Testis (tissue), 3 donors: Measurements from ENCODE around the gene APAF1. TPM values are rescaled to one million over a fixed set of nuclear protein-coding genes. Genes with fewer than 3 reads are reported as not detected.

Experiments used
- DNase-seq: peaks from one replicate; pipeline ENCODE4 v3.0.0-alpha.2; 2019
- H3K27ac ChIP-seq, 2 donors: fragments of 200-600 bp; sonication (generic); one replicate each; pipeline ENCODE4 v1.5.1; 2019
- H3K27me3 ChIP-seq: fragments of 200-600 bp; sonication (generic); one replicate; pipeline ENCODE4 v1.5.1; 2019
- H3K36me3 ChIP-seq: fragments of 200-600 bp; sonication (generic); one replicate; pipeline ENCODE4 v1.5.1; 2017; ENCODE audit warnings: low read depth; ENCODE audit errors: missing control alignments
- H3K4me1 ChIP-seq: fragments of 200-600 bp; sonication (generic); one replicate; pipeline ENCODE4 v1.5.1; 2019
- H3K4me3 ChIP-seq, 2 donors: fragments of 200-600 bp; sonication (generic); one replicate each; pipeline ENCODE4 v1.5.1; 2017 to 2019
- H3K9me3 ChIP-seq: fragments of 200-600 bp; sonication (generic); one replicate; pipeline ENCODE4 v1.5.1; 2017
- POLR2A ChIP-seq: fragments of 450-650 bp; IDR thresholded peaks from one replicate; pipeline ENCODE4 v1.6.1; 2017; ENCODE audit warnings: antibody characterized with exemption, mild to moderate bottlenecking, moderate library complexity
- WGBS, 2 donors: methylation state at CpG; one replicate each; pipeline ENCODE4 v1.1.5; 2018; 5-methylcytosine and 5-hydroxymethylcytosine counted together
- intact Hi-C: fragments of 100-400 bp; cut with DNase I; formaldehyde crosslinking; loops from one replicate; pipeline ENCODE4 v1.15.1; 2023; ENCODE audit warnings: low total_unique reads
- polyA plus RNA-seq: library from polyadenylated mRNA; stranded (reverse); fragments of 350-450 nt; fragmentation: Illumina TruSeq; extraction: RNeasy Lipid Tissue Mini Kit (QIAGEN cat#74804); gene quantifications from one replicate; pipeline ENCODE4 v1.2.3, GENCODE V29; 2014; ENCODE audit warnings: low read depth, low replicate concordance; ENCODE audit not compliant: insufficient read depth
- total RNA-seq, 2 donors: library from RNA; depleted of rRNA; stranded (reverse); fragments of >200 nt; gene quantifications; one replicate each; pipeline ENCODE4 v1.2.3, GENCODE V29; 2016
- TF ChIP-seq, protein P1 (sequence below), 3 experiments: fragments of 450-650 bp in 2 of 3; fragments of 200-600 bp in 1 of 3; sonication (generic) in 1 of 3; IDR thresholded peaks; one replicate each; pipeline ENCODE4 v1.5.1; 2016 to 2019; ENCODE audit warnings: antibody characterized with exemption in 3 of 3, mild to moderate bottlenecking in 2 of 3, moderate library complexity in 1 of 3

Gene APAF1
- total and polyA plus RNA-seq, 3 donors from 2014 or later = 5.8 to 11.1 (median 10.6) TPM

DNA sequence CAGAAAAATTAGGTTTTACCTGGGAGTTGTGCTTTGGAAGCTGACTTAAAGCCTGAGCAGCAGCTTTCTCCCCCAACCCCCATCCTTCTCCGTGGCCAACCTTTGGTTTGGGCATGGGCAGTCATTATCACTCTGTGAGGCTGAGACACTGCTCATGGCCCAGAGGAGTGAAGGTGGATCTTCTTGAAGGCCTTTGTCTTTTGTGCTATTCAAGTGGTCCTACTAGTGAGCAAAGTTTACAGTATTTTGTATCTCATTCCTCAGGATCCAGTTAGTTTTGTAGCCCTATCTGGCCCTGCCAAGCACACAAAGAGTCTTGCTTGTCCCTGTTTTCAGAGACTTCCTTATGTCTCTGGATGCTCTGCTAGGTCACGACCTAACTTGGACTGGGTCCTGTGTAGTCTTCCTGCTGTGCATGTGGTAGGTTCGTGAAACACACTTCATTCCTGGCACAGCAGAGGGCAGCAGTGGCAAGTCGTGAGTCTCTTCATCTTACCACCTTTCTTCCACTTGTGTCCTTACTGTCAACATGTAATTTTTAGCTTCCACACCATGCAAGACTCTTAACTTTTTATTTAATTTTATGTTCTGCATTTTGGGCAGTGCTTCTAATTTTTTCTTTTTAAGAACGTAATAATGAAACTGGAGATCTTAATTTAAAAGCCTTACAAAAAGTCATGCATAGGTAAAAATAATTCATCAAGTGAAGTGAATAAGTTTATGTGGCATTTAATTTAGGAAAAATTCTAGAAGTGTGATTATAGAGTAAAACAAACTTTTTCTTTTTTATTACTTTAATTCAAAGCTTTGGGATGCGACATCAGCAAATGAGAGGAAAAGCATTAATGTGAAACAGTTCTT lies 53.7 kb downstream of the APAF1 start:
- peak; percentile 75 for DNase-seq
- Histone ChIP-seq H3K4me3 (no peak overlapping the region), H3K27ac (peak overlapping the region in 1 of 2 donors; percentile 9), H3K27me3 (no peaks in the 10 kb centered on the region), H3K36me3 (no peaks in the 10 kb centered on the region), H3K9me3 (no peaks in the 10 kb centered on the region), H3K4me1 (no peaks in the 10 kb centered on the region)
- TF ChIP-seq, protein P1, sequence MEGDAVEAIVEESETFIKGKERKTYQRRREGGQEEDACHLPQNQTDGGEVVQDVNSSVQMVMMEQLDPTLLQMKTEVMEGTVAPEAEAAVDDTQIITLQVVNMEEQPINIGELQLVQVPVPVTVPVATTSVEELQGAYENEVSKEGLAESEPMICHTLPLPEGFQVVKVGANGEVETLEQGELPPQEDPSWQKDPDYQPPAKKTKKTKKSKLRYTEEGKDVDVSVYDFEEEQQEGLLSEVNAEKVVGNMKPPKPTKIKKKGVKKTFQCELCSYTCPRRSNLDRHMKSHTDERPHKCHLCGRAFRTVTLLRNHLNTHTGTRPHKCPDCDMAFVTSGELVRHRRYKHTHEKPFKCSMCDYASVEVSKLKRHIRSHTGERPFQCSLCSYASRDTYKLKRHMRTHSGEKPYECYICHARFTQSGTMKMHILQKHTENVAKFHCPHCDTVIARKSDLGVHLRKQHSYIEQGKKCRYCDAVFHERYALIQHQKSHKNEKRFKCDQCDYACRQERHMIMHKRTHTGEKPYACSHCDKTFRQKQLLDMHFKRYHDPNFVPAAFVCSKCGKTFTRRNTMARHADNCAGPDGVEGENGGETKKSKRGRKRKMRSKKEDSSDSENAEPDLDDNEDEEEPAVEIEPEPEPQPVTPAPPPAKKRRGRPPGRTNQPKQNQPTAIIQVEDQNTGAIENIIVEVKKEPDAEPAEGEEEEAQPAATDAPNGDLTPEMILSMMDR (IDR thresholded peaks at IDR 0.05) = peak in 1 of 3 experiments; percentile 28
- no peak for TF ChIP-seq POLR2A
- intact Hi-C loops = no loop called here
- WGBS, 2 donors = 33 to 37% methylated on average over 5 to 6 of the region's 6 CpGs

DNA sequence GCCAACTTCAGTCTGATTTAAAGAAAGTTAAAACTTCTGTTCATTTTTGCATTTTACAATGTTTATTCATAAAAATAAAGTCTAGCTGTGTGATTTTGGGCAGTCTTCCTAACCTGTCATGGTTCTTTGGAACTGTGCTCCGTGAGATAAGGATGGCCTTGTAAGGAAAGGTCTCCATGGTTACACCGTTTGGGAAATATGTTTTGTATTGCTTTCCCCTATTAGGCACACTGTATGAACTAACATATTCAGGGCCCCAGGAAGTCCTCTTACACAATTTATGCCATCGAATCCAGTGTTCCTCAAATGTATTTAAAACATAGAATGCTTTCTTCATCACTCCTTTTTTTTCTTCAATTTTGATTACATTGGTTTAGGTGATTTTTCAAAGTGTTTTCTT lies 54.5 kb downstream of the APAF1 start:
- WGBS, 2 donors = 37 to 42% methylated on average over 3 of the region's 3 CpGs
- Histone ChIP-seq H3K9me3 (no peaks in the 10 kb centered on the region), H3K27me3 (no peaks in the 10 kb centered on the region), H3K4me3 (no peak overlapping the region), H3K36me3 (no peaks in the 10 kb centered on the region), H3K27ac (peak overlapping the region in 1 of 2 donors; percentile 9), H3K4me1 (no peaks in the 10 kb centered on the region)
- no peak for DNase-seq
- intact Hi-C loops = no loop called here
- no peak for TF ChIP-seq POLR2A
- TF ChIP-seq, protein P1 (IDR thresholded peaks at IDR 0.05) = no peak

DNA sequence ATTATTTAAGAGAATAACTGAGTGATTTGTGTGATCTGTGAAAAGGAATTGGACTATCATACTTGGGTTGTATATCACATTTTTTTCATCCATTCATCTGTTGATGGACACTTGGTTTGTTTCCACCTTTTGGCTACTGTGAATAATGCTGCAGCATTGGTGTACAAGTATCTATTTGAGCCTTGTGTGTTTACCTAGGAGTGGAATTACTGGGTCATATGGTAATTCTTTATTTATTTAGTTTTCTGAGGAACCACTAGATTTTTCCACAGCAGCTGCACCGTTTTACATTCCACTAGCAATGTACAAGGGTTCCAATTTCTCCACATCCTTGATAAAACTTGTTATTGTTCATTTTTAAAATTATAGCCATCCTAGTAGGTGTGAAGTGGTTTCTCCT lies 56.1 kb downstream of the APAF1 start:
- Histone ChIP-seq H3K9me3 (no peaks in the 10 kb centered on the region), H3K27ac (no peak overlapping the region), H3K4me1 (no peaks in the 10 kb centered on the region), H3K36me3 (no peaks in the 10 kb centered on the region), H3K27me3 (no peaks in the 10 kb centered on the region), H3K4me3 (no peak overlapping the region)
- 36 to 50% methylated on average over 1 of the region's 1 CpG for WGBS, 2 donors
- no peak for DNase-seq
- intact Hi-C loops = no loop called here
- TF ChIP-seq POLR2A = no peak
- TF ChIP-seq, protein P1 (IDR thresholded peaks at IDR 0.05) = no peak

DNA sequence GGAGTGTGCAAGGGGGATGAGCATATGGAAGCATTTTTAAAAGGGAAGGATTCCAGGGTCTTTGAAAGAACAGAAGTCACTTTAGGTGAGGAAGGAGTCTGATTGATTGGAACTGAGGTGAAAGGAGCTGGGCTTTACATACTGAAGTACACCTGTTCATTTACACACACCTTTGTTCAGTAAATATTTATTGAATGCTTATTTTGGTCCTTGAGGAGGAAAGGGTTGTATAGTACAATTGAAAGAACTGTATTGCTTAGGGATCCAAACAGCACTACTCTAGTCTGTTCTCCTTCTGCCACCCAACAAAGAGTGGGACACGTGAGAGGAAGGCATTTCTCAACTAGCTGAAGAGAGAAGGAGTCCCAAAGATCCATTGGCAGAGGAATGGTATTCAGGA lies 63.9 kb downstream of the APAF1 start:
- TF ChIP-seq, protein P1 (IDR thresholded peaks at IDR 0.05) = no peak
- TF ChIP-seq POLR2A = no peak
- DNase-seq = no peak
- H3K4me3 ChIP-seq = no peak overlapping the region
- 92 to 100% methylated on average over 1 of the region's 1 CpG for WGBS, 2 donors
- intact Hi-C loops = no loop called here
- H3K4me1 ChIP-seq = no peaks in the 10 kb centered on the region
- H3K27me3 ChIP-seq = no peaks in the 10 kb centered on the region
- no peak overlapping the region for H3K27ac ChIP-seq
- H3K36me3 ChIP-seq = no peaks in the 10 kb centered on the region
- H3K9me3 ChIP-seq = no peaks in the 10 kb centered on the region

DNA sequence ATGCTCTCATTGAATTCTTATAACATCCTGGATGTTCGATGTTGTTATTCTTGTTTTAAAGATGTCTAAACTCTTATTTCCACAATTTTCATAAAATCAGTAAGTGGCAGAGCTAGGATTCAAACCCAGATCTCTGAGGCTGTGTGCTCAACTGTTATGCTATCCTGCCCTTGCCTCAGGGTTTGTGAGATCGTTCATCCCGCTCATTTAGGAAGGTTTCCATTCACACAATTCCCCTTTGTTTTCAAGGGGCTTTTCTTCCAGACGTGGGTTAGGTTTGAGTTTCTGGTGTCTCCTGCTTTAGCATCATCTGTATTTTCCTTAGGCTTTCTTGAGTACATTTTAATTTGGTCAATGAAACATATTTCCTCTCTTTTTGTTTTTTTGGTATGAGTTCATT lies 69.3 kb downstream of the APAF1 start:
- intact Hi-C loops = no loop called here
- 84 to 90% methylated on average over 4 of the region's 4 CpGs for WGBS, 2 donors
- Histone ChIP-seq H3K27me3 (no peaks in the 10 kb centered on the region), H3K4me1 (no peaks in the 10 kb centered on the region), H3K4me3 (no peak overlapping the region), H3K9me3 (no peaks in the 10 kb centered on the region), H3K36me3 (no peaks in the 10 kb centered on the region), H3K27ac (no peak overlapping the region)
- TF ChIP-seq, protein P1 (IDR thresholded peaks at IDR 0.05) = no peak
- TF ChIP-seq POLR2A = no peak
- DNase-seq = no peak
